ENCODE data around the gene PRKG1. TPM values are rescaled to one million over a fixed set of nuclear protein-coding genes. Genes with fewer than 3 reads are reported as not detected.

PRKG1 gene
- total RNA-seq, 1 donor from 2014 or later = not detected

DNA sequence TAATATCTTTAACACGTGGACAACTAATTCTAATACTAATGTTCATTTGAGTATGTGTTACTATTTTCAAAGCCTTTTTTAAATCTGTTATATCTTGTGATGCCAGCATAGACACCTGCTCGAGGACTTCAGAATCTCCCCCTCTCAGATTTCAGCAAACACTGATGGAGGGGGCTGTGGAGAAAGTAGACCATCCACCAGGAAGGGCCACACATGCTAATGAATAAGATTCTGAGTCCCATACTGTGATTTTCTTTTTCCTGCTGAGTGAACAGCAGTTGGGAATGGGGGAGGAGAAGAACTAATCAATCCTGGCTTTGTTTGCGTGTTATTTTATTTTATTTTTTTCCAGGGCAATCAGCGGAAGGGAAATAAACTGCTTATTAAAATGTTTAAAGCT lies 783.0 kb downstream of the PRKG1 start:
- intact Hi-C loops (cut with micrococcal nuclease) = no loop called here

DNA sequence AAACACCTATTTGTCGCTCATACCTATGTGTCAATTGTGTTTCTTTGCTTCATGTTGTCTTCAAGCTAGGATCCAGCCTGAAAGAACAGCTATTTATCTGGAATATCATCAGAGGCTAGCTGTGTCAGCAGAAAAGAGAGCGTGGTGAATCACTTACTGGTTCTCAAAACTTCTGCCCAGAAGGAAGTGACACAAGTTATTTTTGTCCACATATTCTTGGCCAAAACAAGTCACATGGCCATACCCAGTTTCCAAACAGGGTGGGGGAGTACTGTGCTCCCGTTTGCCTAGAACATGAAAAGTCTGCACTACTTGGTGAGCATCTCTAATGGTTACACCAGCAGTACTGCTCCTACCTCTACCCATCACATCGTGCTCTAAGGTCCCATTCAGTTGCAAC lies 786.0 kb downstream of the PRKG1 start:
- intact Hi-C loops (cut with micrococcal nuclease) = no loop called here

DNA sequence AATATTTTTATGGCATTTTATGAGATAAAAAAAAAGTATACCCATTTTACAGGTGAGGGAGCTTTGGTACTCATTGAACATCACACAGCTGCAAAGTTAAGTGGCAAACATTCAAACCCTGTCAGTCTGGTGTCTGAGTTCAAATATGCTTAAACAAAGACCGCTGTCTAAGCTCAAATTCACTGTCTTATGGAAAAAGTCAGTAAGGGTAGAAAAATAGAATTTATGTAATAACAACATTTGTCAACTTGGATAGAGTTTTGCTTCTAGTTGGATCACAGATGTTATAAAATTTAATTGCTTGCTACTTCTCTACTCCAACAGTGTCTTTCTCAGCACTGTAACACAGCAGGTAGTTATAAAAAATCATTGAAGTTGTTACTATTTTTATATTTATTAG lies 786.8 kb downstream of the PRKG1 start:
- intact Hi-C loops (cut with micrococcal nuclease) = no loop called here

DNA sequence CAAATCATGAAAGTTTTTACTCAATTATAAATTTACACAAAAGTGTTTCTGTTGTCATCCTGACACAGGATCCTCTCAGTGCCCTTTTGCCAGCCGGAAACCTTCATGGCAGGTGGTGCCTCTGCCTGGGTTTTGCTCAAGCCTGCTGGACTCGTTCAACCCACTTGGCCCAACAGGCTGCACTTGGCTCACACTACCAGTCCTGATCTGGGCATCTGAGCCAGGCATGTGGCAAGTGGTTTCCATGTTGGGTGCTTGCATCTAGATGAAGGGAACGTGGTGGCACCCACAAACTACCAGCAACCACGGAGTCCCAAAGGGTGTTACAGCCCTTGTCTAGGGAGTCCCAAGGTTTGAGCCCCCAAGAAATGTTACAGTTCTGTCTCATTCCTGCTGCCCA lies 787.4 kb downstream of the PRKG1 start:
- intact Hi-C loops (cut with micrococcal nuclease) = no loop called here

DNA sequence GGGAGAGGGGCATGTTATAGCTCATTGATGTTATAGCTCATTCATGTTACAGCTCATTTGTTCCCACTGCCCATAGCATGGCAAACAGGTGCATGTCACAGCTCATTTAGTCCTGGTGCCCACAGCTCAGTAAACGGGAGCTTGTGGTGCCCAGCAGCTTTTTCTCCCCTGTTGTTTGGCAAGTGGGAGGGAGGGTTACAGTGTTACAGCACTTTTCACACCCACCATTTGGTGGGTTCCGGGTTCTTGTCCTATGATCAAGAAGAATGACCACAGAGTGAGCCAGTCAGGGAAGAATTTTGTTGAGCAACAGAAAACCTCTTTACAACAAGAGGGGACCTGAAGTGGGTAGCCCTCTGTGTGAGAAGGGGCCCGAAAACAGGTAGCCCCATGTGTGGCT lies 787.9 kb downstream of the PRKG1 start:
- intact Hi-C loops (cut with micrococcal nuclease) = no loop called here

DNA sequence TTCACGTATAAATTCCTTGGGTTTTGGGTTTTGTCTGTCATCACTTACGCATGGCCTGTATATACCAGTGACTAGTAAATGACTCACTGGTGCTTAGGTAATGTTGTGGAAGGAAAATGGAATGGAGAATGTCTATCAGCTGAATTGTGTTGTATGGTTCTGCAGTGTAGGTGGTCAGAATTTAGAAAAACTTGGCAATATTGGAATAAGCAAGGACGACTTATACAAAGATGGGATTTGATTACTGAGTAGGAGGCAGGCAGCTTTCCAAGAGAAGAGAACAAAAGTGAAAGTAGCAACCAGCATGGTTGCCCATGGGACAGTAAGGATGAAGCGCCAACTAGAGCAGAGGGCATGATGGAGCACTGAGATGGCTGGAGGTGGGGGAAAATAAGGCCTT lies 793.7 kb downstream of the PRKG1 start:
- intact Hi-C loops (cut with micrococcal nuclease) = no loop called here

DNA sequence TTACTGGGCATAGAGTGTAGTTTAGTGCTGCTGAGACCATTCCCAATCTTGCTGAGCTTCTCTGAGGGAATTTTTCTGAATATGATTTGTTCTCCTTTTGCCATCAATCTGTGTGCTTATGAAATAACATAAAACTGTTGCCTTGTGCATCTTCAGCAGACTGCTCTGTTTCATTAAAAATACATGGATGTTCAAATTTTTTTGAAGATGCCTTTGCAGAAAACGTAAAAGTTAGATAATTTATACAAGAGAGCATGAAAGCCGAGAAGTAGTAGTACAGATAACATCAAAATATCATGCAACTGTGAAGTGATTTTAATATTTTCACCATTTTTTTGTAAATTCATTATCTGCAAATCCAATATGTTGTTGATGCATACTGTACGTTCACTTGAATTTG lies 799.8 kb downstream of the PRKG1 start:
- intact Hi-C loops (cut with micrococcal nuclease) = no loop called here

DNA sequence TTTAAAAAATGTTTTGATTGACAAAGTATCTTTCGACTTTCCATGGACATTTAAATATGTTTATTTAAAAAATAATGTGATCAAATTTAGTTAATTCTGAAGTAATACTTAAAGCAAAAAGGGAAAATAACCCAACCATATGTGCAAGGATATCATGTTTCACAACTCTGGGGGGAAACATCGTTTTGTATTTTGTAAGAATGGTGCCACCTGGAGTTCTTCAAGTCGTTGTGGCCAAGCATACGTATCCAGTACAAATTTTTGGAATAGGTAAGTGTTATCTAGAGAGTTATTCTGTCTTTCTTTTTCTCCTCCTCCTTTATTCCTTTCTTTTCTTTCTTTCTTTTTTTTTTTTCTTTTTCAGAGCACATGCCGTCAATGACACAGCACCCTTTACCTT lies 801.3 kb downstream of the PRKG1 start:
- intact Hi-C loops (cut with micrococcal nuclease) = no loop called here

DNA sequence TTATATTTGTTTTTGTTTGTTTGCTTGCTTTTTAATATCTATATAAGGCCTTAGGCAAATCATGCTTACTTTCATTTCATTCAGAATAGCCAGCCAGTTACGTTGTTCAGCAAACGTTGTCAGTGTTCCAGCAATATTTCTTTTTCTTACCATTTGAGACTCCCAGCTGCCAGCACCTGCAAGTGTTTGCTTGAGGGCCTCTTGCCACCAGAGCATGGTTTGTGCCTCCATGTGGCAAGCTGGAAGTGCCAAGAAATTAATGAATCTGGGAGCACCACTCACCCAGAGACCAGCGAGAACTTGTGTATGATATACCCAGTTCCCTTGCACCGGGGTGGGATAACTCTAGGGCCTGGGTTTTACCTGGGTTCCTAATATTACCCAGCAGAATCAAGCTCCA lies 802.2 kb downstream of the PRKG1 start:
- intact Hi-C loops (cut with micrococcal nuclease) = no loop called here

DNA sequence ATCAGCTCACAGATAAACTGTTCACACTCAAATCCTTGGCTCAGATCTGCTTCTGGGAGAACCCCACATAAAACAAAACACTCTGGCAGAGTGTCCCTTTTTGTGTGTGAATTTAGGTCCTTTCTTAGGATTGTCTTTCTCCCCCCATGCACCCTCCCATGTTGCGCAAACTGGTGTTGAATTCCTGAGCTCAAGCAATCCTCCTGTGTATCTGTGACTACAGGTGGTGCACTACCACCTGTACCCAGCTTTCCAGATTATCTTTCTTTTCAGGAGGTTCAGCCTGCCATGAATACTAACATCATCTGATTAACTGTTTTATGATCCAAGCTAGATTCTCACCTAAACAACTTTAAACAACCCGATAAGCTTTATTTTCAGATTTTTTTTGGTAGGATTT lies 802.7 kb downstream of the PRKG1 start:
- intact Hi-C loops (cut with micrococcal nuclease) = no loop called here

DNA sequence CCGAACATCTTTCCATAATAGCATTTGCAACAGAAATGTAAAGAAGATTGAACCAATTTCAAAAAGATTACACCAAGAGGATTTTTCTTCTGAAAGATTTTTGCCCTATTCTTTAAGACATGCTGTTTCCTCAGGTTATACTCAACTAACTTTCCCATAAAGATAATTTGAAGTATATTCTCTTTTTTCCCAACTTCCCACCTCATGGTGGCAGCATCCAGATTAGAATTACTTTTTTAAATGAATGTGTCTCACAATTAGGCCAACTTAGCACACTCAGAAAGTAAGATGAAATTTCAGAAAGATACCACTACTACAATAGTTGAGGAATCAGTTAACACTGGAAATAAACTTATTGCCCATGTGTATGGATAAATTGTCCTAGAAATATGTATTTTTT lies 803.3 kb downstream of the PRKG1 start:
- intact Hi-C loops (cut with micrococcal nuclease) = loop anchor here (2.0 kb wide), 1 partner anchor 179 kb away; the partner anchor contains the start of gene CSTF2T

DNA sequence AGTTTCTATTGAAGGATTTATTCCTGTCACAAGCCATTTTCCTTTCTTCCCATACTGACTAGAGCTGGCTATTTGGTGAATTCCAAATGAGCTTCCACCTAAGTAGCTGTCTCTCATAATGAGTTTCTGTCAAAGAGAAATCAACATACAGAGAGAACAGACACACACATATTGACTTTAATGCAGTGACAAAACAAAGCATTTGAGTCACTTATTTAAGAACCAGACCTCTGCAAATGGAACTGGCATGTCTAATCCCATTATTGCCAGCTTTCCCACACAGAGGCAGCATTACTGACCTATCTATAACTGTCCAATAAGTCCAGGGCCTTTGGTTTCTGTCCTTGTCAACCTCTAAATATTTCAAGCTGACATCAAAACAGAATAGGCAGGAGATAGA lies 804.4 kb downstream of the PRKG1 start:
- intact Hi-C loops (cut with micrococcal nuclease) = loop anchor here (2.0 kb wide), 1 partner anchor 180 kb away; the partner anchor contains the start of gene CSTF2T

DNA sequence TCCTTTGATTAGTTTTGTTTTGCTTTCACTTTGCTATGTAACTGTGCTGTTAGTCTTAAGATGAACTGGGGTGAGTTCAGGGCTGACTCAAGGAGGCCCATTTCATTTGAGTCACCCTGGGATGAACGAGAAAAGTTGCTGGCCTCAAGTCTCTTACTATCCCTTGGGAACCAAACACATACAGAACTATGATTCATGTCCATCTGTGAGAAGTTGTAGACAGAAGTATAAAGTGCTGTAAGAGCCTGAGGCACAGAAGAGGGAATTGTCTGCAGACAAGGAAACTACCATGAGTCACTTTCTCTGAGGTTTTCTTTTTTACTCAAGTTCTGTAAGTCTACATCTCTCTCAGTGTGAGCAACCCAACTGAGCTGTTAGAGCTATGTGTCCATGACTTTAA lies 805.0 kb downstream of the PRKG1 start:
- intact Hi-C loops (cut with micrococcal nuclease) = loop anchor here (2.0 kb wide), 1 partner anchor 180 kb away; the partner anchor contains the start of gene CSTF2T

DNA sequence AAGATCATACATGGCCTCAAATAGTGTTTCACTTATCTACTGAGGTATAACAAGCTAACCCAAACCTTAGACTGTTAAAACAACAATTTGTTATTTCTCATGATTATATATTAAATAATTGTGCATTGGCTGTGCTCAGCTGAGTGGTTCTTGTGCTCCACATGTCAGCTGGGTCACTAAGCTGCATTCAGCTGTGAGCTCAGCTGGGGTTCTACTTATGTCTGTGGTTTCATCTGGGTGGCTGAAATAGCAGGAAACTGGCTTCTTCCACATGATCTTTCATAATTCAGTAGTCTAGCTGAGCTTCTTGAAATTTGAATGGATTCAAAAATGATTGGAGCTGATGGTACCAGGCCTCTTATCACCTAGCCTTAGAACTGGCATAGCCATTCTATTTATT lies 806.9 kb downstream of the PRKG1 start:
- intact Hi-C loops (cut with micrococcal nuclease) = no loop called here

DNA sequence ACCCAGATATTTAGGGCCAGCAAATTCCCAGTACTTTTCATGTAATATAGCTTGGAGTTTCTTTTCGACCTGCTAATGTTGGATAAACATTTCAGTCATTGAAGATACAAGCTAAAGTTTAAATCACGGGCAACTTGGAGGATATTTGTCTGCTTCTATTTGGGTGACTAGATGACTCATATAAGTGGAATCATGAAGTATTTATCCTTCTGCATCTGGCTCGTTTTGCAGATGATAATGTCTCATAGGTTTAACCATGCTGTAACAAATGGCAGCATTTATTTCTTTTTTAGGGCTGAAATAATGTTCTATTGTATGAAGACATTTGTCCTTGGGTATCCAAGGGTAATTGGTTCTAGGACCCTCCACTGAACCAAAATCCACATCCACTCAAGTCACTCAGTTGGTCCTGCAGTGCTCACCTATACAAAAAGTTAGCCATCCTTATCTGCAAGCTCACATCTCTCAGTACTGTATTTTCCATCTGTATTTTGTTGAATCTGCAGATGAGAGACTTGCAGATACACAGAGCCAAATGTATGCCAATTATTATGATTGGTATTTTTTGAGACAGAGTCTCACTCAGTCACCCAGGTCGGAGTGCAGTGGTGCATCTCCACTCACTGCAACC lies 812.3 kb downstream of the PRKG1 start:
- intact Hi-C loops (cut with micrococcal nuclease) = no loop called here

DNA sequence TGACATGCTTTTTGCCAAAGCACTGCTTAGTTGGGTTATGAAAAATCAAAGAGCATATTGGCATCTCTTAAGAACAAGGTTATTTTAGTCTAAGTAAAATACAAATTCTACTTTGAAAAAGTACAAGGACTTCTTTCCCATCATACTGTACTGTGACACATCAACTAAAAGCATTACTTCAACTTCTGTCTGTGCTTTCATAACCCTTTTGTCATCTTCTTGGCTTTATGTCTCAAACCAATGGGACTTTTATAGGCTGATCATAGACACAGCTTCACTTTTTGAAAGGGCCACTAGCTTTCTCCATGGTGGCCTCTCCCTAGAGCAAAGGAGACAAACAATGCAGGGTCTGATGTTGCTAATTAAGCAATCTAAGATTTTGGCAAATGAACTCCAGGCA lies 814.0 kb downstream of the PRKG1 start:
- intact Hi-C loops (cut with micrococcal nuclease) = no loop called here

DNA sequence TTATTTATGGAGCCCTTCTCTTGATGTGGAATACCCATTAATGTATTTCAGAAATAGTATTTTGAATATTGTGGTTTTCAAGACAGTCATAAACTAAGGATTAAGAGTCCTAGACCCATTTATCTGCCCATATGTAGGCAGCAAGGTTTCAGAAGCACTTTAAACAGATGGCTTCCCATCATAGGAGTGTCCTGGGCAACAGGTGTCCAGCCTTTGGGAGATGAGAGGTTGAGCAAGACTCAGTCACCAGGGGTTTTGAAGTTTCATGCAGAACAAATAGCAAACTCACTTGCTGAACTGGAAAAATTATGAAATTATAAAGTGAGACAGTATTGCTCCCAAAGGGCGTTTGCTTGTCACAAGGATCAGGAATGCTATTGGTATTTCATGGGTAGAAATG lies 818.0 kb downstream of the PRKG1 start:
- intact Hi-C loops (cut with micrococcal nuclease) = no loop called here

DNA sequence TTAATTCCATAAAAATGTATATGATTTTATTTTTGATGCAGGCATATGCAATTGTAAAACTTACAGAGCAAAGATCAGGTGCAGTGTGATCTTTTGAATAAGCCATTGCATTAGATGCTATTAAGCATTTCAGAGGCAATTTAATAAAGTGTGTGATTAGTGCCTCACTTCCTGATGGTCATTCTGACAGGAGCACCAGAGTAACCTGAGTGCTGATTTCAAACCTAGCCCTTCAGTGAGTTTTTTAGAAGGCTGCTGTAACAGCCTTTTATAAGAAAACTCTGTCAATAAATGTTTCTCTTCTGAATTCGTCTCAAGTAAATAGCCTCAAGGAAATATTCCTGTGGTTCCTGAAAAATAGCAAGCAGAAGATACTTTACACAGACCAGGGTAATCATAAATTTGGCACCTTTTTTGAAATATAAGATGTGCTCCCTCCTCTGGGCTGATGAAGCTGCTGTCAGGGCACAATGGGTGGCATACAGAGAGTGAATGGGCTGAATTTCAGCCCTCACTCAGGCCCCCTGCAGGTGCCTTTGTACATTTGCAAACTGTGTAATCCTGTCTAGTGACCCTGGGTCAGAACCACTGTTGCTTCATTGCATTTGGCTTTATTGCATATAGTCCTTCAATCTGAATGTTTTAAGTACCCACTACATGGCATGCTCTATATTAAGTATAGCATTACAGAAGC lies 818.8 kb downstream of the PRKG1 start:
- intact Hi-C loops (cut with micrococcal nuclease) = no loop called here

DNA sequence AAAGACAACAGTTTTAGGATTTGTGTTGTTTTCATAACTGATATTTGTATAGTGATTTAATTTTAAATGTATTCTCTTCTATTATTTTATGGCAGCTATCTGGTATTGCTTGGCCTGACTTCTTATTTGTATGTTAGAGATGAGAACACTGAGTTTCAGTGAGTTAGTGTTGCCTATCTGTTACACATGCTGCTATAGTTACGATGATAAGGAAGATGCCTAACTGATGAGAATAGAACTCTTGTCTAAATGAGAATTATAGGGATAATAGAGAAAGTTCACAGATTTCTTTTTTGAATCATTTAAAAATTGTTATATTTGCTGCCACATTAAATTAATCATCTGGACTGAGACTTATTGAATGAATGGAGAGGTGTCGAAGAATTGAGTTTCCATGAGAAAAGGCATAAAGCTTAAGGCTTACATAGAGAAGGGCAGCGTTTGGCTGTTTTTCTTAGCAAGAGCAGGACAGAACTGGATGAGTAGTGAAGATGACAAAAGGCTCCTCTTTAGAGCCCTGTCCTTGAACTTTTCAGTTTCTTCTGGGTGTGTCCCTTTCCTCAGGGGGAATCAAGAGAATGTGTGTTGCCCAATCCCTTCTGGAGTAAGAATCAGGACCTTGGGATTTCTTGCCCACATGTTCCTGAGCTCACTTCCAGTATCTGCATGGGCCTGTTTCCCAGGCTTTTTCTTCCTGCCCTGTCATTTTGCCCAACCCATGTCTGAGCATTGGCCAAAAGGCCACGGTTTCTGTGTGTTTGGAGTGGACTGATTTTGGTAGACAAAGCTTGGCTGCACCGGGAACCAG lies 820.7 kb downstream of the PRKG1 start:
- intact Hi-C loops (cut with micrococcal nuclease) = no loop called here

DNA sequence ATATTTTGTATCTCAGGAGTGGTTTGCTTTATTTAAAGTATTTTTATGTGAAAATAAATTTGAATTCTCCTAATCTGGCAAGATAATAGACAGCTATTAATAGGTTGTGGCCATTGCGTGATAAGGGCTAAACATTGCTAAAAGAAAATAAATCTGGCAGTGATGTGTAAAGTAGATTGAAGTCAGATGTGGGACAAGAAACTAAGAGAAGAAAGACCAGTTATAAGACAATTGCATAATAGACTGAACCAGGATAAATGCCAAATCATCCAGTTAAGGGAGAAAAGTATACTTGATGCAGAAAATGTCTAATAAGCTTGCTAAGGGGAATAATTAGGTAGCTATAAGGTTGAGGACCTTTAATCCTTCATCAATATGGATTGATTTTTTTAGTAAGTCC lies 822.6 kb downstream of the PRKG1 start:
- intact Hi-C loops (cut with micrococcal nuclease) = no loop called here

DNA sequence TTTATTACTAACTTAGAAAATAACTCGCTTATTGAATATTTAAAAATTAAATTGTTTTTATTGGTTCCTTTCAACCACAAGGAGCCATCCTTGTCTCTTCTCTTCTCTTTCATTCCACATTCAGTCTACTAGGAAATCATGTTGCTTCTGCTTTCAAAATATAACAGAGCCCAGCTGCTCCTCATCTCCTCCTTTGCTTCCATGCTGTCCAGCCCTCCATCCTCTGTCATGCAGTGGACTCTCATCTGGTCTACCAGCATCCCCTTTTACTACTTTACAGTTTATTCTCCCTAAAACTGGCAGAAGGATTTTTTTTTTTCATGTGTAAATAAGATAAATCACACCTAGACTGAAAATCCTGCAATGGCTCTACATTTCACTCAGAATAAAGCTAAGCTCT lies 823.3 kb downstream of the PRKG1 start:
- intact Hi-C loops (cut with micrococcal nuclease) = no loop called here

DNA sequence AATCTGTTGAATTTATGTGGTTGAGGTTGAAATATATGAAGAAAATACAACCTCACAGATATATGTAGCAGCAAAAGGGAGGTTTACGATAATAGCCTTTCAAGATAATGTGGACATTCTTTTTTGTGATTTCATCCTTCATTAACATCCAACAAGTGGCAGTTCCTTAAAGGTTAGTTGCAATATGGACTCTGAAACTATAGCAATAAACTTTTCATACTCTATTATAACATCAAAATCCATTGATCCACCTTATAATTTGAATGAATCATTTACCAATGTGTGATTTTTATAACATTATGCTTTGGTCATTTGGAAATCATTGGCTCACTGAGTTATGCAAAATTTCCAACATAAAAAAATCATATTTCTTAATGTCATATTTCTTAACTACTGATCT lies 825.9 kb downstream of the PRKG1 start:
- intact Hi-C loops (cut with micrococcal nuclease) = no loop called here
